ENCODE data around the gene HIP1R.

HIP1R gene

DNA sequence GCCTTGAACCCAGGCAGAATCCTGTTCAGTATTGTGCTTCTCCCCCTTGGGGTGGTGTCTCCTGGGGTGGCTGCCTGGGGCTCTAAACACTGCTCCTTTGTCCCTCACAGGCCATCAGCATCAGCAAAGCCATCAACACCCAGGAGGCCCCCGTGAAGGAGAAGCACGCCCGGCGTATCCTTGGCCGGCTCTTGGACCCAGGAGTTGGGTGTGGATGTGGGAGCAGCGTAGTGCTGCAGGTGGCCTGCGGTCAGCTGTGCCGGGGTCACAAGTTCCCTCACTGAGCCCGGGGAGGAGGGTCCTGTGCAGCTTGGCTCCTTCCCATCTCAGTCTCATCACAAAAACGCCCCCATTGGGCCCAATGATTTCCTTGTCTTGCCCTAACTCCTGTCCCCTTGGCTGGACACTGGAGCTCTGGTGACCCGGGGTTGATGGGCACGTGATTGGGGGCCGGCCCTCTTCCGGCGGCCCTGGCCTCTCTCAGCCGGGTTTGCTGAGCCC is 12.7 kb downstream of the HIP1R start:
- DNase-seq (ENCODE audit: low read depth in 2 of 3, low spot score in 1 of 3), result no peak

DNA sequence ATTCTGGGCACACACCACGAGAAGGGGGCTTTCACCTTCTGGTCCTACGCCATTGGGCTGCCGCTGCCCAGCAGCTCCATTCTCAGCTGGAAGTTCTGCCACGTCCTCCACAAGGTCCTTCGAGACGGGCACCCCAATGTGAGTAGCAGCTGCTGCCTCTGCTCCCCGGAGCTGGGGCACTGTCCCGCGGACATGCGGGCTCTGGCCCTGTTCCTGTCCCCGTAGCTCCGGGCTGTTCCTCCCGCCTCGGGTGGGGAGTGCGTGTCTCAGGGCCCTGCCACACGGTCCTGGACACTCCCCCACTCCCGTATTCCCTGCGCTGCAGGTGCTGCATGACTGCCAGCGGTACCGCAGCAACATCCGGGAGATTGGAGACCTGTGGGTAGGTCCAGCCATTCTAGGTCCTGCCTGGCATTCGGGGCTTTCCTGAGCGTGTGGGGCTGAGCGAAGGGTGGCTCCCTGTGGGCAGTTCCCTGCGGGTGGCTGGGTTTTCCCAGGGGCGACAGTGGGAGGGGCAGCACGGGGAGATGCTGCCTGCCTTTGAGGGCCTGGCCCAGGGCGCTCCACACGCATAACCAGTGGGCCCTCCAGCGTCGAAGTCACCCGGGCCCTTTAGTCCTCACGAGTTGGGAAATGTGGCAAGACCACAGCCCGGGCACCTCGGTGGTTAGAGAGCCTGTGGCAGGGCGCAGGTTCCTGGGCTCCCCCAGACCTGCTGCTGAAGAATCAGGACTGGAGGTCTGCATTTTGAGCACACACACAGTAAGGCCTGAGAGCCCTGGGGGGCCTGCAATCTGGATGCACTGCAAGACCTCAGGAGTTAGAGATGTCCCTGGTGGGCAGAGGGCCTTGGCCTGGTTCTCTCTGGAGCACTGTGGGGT is 13.5 kb downstream of the HIP1R start:
- no peak for DNase-seq (ENCODE audit: low read depth in 2 of 3, low spot score in 1 of 3)

DNA sequence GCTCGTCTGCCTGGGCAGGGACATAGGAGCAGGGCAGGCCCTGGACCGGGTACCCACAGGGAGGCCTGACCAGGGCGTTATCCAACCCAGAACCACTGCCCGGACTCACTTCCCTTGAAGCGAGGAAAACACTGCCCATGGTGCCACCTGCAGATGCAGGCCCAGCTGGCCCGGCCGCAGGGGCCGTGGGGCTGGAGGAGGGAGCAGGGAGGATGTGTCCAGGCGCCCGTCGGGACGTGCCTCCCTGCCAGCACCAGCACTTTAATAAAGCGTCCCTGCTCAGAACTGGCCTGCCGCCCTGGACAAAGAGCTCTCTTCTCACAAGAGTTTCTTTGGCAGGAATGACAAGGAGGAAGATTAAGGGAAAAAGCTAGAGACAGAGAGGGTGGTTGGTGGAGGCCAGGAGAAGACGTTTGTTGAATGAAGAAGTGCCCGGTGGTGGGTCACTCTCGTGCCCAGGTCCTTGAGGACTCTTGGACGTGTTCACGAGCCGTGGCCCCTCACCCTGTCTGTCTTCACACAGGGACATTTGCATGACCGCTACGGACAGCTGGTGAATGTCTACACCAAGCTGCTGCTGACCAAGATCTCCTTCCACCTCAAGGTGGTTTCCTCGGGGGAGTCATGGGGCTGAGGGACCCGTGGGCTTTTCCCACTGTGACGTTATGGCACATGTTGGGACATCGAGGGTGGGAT is 14.2 kb downstream of the HIP1R start:
- DNase-seq (ENCODE audit: low read depth in 2 of 3, low spot score in 1 of 3), result no peak

DNA sequence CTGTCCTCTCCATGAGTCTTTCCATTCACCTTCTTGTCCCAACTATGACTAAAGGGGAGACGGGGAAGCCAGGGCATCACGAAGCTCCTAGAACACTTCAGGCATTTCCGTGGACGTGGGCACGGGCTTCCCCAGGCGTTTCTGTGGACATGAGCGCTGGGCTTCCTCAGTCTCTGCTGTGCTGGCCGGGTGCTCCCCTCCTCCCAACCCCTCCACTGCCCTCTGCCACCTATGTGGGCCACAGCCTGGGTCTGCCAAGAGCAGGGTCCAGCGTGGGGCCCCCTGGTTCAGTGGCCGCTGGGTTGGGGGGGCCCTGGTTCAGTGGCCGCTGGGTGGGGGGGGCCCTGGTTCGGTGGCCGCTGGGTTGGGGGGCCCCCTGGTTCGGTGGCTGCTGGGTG is 14.8 kb downstream of the HIP1R start:
- DNase-seq (ENCODE audit: low read depth in 2 of 3, low spot score in 1 of 3), result no peak

DNA sequence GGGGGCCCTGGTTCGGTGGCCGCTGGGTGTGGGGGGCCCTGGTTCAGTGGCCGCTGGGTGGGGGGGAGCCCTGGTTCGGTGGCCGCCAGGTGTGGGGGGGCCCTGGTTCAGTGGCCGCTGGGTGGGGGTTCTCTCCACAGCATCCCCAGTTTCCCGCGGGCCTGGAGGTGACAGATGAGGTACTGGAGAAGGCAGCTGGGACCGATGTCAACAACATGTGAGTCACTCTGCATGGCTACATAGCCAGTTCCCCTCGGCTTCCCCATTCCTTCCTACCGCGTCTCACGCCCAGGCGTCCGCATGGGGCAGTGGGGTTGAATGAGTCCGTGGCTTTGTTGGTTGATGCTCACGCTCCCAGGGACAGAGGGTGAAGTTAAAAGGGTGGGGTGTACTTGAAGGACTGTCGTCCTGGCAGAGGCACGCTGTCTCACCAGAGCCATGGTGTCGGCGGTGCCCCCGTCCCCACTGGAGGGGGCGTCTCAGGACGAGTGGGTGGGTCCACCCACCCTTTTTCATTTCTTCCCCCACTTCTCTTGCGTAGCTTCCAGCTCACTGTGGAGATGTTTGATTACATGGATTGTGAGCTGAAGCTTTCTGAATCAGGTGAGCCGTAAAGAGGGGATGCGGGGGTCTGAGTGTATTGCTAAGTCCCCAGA is 15.6 kb downstream of the HIP1R start:
- no peak for DNase-seq (ENCODE audit: low read depth in 2 of 3, low spot score in 1 of 3)

DNA sequence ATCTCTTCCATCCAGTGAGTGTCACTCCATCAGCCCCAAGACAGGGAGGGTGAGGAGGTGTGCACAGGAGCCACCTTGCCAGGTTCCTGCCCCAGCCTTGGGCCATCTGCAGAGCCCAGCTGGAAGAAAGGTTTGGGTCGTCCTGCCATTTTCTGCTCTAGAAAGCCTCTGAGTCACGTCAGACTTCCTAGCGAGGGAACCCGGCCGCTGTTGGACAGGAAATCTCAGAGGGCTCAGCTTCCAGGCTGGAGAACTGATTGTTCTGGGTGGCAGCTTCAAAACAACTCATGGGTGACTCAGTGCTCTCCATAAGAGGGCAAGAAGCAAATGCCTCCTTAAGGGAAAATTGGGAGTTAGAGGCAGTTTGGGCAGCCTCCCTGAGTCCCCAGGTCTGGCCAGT is 16.6 kb downstream of the HIP1R start:
- DNase-seq (ENCODE audit: low read depth in 2 of 3, low spot score in 1 of 3), result no peak

DNA sequence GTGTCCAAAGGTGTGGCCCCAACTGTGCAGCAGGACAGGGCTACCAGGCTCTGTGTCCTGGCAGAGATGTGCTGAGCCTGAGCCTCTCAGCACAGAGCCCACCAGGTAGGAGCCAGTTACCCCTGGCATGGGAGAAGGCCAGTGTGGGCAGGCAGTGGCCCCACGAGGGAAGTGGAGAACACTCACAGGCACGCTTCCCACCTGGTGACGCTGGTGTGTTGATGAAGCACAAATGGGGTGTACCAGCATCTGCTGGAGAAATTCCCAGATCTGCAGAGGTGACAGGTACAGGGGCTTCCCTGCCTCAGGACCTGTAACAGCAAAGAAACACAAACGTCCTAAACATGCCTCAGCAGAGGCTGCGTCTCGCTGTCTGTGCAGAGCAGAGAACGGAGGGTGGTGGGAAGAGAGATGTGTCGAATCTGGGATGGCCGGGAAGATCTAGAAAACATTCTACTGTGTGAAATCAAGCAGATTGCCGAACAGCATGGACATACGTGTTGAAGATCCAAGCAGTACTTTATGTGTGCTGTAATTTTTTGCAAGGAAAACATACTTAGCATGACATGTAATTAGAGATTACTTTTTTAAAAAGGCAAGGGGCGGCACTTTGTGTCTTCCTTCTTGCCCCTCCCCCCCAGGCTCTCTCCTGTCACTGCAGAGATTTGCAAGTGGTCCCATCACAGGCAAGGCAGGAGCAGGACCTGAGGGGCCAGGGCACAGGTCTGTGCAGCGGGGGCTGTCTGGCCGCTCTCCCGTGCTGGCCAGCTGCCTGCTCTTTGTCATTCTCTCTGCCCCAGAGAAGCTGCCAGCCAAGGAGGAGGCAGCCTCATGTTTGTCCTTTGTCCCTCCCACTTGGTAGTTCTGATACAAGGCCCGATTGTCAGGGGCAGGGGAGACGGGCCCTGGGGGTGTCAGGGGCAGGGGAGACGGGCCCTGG is 17.3 kb downstream of the HIP1R start:
- no peak for DNase-seq (ENCODE audit: low read depth in 2 of 3, low spot score in 1 of 3)

DNA sequence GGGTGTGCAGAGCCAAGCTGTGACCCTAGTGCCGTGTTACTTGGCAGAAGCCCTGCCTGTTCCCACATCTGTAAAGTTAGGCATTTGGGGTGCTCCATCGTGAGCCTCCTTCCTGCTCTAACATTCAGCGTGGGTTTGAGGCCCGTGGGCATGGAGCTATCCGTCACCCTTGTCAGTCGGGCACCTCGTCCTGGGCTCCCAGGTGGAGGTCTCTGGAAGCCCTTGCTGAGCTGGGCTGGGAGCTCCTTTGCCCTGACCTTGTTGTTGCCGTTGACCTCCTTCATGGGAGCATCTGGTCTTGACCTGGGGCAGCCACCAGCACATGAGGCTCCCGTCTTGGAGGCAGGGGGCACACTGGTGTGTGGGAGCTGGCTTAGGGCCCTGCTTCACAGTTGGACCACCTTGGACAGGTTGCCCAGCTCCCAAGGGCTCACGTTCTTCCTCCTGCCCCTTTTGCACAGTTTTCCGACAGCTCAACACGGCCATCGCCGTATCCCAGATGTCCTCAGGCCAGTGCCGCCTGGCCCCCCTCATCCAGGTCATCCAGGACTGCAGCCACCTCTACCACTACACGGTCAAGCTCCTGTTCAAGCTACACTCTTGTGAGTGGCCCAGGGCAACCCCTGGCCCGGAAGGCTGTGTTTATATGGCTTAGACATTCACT is 18.5 kb downstream of the HIP1R start:
- DNase-seq (ENCODE audit: low read depth in 2 of 3, low spot score in 1 of 3), result no peak

DNA sequence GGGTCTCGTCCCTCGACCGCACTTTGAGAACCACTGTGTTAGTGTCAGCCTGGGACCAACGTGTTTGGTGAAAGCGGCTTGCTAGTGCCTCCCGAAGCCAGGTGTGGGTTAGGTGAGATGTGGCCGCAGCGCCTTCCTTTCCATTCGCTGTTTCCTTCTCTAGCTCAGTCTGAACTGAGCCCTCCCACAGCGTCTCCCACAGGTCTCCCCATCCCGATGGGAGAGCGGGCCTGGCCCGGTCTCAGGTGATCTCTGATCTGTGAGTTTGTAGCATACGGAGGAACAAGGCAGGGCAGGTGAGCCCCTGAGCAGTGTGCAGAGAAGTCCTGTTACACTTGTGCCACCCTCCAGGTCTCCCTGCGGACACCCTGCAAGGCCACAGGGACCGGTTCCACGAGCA is 19.3 kb downstream of the HIP1R start:
- no peak for DNase-seq (ENCODE audit: low read depth in 2 of 3, low spot score in 1 of 3)

DNA sequence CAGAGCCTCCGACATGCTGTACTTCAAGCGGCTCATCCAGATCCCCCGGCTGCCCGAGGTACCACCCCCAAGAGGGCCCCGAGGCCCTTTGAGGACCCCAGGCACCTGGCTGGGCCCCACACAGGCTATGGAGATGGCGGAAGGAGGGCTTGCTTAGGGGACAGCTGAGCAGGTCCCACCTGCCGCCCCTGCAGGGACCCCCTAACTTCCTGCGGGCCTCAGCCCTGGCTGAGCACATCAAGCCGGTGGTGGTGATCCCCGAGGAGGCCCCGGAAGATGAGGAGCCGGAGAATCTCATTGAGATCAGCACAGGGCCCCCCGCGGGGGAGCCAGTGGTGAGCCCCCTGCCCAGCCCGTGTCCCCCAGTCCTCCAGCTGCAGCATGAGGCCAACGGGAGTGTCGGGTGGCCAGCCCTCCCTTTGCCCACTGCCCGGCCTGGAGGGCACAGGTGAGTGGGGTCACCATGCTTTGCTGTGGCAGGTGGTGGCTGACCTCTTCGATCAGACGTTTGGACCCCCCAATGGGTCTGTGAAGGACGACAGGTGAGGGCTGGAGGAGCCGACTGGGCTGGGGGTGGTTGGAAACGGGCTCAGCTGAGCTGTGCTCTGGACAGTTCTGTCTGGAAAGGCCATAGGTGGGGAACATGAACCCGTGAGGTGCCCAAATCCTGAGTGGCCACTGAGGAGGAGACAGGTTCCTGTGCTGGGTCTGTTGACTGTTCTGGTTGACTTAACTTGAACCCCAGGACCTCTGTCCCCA is 20.0 kb downstream of the HIP1R start:
- no peak for DNase-seq (ENCODE audit: low read depth in 2 of 3, low spot score in 1 of 3)

DNA sequence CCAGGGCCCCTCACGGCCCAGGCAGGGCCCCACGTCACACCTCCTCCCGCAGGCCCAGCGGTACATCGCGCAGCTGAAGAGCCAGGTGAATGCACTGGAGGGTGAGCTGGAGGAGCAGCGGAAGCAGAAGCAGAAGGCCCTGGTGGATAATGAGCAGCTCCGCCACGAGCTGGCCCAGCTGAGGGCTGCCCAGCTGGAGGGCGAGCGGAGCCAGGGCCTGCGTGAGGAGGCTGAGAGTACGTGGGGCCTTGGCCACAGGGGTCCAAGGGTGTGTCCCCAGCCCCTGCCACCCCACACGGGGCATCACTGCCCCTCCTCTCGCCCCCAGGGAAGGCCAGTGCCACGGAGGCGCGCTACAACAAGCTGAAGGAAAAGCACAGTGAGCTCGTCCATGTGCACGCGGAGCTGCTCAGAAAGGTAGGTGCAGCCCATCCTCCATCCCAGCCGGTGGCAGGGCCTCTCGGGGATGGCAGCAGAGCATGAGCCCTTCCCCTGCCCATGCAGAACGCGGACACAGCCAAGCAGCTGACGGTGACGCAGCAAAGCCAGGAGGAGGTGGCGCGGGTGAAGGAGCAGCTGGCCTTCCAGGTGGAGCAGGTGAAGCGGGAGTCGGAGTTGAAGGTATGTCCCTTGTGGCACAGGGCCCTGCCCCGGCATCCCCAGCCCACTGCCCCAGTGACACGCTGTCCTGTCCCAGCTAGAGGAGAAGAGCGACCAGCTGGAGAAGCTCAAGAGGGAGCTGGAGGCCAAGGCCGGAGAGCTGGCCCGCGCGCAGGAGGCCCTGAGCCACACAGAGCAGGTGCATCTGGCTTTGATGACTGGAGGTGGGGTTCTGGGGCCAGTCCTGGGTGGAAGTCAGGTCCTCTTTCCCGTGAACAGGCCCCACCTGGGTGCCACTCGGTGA is 20.9 kb downstream of the HIP1R start:
- no peak for DNase-seq (ENCODE audit: low read depth in 2 of 3, low spot score in 1 of 3)

DNA sequence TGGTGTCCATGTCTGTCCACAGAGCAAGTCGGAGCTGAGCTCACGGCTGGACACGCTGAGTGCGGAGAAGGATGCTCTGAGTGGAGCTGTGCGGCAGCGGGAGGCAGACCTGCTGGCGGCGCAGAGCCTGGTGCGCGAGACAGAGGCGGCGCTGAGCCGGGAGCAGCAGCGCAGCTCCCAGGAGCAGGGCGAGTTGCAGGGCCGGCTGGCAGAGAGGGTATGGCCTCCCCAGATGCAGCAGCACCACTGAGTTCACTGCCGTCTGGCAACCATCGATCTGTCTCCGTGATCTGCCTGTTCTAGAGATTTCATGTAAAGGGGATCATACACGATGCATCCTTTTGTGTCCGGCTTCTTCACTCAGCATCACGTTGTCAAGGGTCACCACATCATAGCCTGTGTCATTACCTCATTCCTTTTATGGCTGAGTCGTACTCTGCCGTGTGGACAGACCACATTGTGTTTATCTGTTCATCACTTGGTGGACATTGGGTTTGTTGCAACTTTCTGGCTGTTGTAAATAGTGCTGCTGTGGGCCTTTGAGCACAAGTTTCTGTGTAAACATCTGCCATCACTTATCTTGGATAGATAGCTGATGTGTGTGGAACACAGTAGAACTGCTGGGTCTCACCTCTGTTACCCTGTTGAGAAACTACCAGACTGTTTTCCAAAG is 21.9 kb downstream of the HIP1R start:
- DNase-seq (ENCODE audit: low read depth in 2 of 3, low spot score in 1 of 3), result no peak

DNA sequence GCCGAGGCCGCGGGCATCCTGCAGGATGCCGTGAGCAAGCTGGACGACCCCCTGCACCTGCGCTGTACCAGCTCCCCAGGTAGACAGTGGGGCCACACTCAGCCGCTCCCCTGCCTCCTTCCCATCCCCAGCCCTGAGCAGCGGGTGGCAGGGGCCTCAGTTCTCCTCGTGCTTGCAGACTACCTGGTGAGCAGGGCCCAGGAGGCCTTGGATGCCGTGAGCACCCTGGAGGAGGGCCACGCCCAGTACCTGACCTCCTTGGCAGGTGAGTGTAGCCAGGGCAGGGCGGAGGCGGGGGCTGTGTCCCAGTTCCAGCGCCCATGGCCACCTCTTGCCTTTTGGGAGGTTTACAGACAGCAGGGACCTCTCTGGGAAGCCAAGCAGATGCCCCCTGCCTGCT is 22.9 kb downstream of the HIP1R start:
- DNase-seq (ENCODE audit: low read depth in 2 of 3, low spot score in 1 of 3), result no peak

DNA sequence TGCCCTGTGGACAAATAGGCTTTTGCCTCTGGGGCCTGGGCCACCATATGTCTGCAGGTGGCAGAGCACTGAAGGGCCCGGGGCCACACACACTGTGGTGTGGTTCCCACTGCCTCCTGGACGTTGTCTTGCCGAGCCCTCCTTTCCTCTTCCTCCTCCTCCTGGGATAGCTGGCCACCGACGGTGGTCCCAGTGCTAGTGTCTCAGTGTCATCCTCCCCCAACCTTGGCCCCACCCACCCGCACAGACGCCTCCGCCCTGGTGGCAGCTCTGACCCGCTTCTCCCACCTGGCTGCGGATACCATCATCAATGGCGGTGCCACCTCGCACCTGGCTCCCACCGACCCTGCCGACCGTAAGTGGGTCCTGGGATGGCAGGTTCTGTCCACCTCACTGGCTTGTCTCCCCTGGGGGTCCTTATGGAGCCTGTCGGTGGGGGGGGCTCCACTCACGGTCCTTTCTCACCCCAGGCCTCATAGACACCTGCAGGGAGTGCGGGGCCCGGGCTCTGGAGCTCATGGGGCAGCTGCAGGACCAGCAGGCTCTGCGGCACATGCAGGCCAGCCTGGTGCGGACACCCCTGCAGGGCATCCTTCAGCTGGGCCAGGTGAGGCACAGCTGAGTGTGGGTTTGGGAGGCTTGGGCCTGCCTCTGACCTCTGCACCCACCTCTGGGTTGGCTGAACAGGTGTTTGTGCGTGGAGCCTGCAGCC is 23.5 kb downstream of the HIP1R start:
- no peak for DNase-seq (ENCODE audit: low read depth in 2 of 3, low spot score in 1 of 3)

DNA sequence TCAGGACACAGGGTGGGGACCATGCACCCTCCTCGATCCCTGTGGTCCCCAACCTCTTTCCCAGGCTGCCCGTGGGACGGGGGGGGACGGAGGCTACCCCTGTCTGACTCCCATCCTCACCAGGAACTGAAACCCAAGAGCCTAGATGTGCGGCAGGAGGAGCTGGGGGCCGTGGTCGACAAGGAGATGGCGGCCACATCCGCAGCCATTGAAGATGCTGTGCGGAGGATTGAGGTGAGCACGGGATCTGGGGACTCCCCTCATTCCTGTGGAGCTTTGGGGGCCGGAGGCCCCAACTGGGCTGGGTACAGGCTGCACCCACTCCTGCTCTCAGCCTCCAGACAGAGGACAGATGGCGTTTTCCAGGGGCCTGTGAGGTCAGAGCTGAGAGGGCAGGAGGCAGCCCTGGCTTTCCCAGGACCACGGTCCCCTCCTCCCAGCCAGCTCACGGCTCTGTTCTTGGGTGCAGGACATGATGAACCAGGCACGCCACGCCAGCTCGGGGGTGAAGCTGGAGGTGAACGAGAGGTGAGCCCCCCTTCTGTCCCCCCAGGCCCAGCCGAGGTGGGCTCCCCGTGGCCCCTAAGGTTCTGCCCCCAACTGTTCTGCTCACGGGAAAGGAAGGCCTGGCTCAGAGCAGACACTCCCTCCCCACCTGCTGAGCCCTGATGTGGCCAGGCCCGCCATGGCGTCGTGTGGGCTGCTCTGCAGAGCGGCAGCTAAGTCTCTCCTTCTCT is 24.2 kb downstream of the HIP1R start:
- no peak for DNase-seq (ENCODE audit: low read depth in 2 of 3, low spot score in 1 of 3)

DNA sequence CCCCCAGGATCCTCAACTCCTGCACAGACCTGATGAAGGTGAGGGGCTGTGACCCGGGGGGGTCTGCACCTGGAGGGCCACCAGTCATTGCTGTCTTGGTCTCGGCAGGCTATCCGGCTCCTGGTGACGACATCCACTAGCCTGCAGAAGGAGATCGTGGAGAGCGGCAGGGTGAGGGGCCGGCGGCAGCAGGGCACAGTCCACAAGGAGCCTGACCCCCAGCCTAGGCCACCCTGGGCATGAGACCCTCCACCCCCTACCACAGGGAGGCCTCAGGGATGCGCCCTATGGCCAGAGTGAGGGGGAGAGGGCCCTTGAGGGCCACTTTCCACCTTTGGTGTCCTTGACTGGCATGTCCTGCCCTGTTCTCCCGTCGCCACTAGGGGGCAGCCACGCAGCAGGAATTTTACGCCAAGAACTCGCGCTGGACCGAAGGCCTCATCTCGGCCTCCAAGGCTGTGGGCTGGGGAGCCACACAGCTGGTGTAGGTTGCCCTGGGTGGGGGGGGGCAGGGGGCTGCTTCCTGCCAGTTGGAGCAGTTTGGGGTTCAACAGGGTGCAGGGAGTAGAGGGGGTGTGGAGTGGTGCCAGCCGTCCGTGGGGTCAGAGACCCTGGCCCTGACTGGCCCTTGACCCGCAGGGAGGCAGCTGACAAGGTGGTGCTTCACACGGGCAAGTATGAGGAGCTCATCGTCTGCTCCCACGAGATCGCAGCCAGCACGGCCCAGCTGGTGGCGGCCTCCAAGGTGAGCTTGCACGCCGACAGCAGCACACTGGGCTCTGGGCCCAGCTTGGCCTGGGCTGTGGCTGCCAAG is 25.0 kb downstream of the HIP1R start:
- peak; percentile 63 to 84 (median 77) for DNase-seq (ENCODE audit: low read depth in 2 of 3, low spot score in 1 of 3)

Measured in stimulated activated CD4-positive, alpha-beta T cell treated with anti-CD3 and anti-CD28 coated beads, Interleukin-12 subunit alpha, Interleukin-12 subunit beta, amount 100 ng/mL, for 48 hours (primary cell).